SIG-M5 (cell line): ENCODE results near the gene GRIN2A.
"Not testable (repeated sequence)": the region's sequence is repeated elsewhere in the genome, so short reads cannot be mapped to it uniquely, and the experiment has no call there.

Source experiments
- DNase-seq: peaks from one replicate; lab custom pipeline; 2025; lab: John Stamatoyannopoulos, UW

Gene GRIN2A

GRCh38 chr16:9913604-9914326, 268.5 kb downstream of the GRIN2A start:
- no peak for DNase-seq

- no peak for DNase-seq
These were observed 270.2 kb downstream of the GRIN2A start for GRCh38 chr16:9911989-9912388.

DNA sequence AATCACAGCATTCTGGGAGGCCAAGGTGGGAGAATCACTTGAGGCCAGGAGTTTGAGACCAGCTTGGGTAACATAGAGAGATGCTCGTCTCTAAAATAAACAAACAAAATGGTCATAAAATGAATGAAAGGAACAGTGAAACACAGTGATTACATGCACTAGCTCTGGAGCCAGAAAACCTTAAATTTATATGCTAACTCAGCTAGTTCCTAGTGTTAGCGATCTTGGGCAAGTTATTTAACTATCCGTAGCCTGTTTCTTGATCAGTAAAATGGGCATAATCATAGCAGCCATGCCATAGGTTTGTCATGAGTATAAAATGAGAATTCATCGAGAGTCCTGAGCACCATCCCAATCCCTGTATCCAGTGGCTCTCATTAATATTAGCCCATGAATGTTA, 271.0 kb downstream of the GRIN2A start:
- DNase-seq: no peak

- DNase-seq: no peak
These were observed 273.0 kb downstream of the GRIN2A start for GRCh38 chr16:9909072-9909825.

- DNase-seq: no peak
These were observed 273.6 kb downstream of the GRIN2A start for GRCh38 chr16:9908613-9909012.

DNA sequence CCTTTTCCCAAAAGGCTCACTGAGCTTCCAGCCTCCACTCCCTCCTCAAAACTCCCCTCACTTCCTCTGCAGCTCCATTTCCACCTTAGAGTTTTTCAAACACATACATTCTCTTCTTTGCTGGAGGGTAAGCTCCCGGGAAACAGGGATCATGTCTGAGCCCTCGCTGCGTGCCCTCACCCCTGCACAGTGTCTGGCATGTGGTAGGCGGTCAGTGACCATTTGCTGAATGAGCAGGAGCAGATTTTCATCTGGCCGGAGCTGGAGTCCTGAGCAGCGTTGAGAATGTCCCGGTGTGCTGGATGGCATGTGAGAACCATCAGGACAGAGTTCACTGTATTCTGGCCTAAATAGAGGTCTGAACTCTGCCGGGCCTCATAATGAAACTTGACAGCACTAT, 274.5 kb downstream of the GRIN2A start:
- no peak for DNase-seq

- DNase-seq: no peak
These were observed 276.0 kb downstream of the GRIN2A start for GRCh38 chr16:9906218-9906617.

- DNase-seq: no peak
These were observed 277.7 kb downstream of the GRIN2A start for GRCh38 chr16:9904526-9904925.

GRCh38 chr16:9900576-9900975, 281.7 kb downstream of the GRIN2A start:
- DNase-seq: no peak

GRCh38 chr16:9898555-9898954, 283.7 kb downstream of the GRIN2A start:
- no peak for DNase-seq

DNA sequence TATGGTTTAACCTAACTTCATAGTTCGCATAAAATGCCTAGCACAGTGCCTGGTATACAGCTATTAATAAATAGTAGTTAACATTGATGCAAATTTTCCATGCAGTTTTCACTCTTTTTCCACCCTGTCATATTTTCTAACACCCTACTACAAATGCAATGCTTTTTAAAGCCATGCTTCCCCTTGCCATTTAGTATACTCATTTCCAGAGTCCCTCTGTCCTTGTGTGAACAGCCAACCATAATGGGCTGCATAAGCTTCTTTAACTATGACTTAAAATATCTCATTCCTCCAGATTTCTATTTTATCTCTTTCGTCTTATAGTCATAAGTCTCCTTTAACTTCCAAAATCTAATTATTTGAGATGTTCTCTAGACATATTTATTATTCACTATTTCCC, 284.1 kb downstream of the GRIN2A start:
- no peak for DNase-seq

GRCh38 chr16:9895817-9896216, 286.4 kb downstream of the GRIN2A start:
- no peak for DNase-seq

DNA sequence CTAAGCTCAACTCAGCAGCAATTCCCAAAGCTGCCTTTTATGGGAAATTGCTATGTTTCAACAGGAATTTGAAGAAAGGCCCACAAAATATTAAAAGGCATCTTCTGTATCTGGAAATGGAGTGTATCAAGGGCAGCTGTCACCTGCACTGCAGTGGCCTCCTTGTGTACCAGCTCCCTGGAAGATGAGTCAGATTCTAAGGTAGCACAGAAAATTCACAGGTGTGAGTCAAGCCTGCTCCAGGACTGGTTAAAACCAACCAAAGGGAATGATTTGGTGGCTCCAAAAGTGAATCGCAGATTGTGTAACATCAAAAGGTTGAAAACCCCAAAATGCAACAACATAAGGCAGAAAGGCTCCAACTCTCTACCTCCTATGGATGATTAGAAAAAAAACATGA, 296.4 kb downstream of the GRIN2A start:
- DNase-seq: no peak

DNA sequence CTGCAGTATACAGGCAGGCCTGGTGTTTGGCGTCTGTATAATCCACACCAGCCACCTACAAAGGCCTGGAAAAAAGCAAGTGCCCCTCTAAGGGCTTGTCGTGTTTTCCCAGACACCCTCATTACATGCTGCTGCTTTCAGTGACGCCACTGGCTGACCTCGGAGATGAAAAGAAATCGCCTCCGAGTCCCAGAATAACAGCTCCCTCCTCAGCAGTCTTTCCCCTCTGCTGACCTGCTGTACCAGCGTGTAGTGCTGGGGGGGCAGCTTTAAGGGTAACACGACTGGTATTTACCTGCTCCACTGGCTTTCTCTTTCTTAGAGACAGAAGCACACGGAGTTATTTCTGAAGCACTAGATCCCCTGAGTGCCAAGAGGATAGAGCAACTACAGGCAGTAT, 296.8 kb downstream of the GRIN2A start:
- DNase-seq: no peak

DNA sequence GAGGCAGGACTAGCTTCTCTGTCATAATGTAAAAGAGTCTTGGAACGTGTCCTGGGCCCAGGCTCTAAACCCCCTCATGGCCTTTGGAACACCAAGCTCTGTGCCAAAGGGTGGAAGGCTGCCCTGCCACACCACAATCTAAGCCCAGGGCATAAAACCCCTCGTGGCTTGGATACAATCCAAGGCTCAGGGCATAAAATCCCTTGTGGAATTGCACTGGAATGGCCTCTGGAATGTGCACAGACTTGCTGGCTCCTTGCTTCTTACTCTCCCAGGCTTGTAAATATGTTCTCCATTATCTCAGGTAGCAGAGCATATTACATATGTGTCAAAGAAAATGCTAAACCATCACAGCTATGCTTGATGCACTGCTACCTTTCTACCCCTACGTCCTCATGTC, 306.2 kb downstream of the GRIN2A start:
- not testable (repeated sequence) for DNase-seq

DNA sequence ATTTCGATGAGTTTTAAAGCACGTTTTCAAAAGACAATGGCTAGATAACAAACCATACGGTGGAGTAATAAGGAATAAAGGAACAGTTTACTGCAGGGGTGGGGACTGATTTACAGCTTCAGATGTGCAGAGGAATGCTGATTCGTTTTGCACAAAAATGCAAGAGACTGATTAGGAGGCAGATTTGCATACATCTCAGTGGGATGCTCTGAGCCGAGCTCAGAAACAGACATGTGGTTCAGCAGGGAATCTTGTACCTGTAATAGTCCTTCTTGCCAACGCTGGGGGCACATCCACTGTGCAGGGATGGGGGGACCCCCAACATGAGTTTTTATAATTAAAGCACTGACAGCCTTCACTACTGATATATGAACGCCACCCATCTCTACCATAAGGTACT, 308.0 kb downstream of the GRIN2A start:
- no peak for DNase-seq

DNA sequence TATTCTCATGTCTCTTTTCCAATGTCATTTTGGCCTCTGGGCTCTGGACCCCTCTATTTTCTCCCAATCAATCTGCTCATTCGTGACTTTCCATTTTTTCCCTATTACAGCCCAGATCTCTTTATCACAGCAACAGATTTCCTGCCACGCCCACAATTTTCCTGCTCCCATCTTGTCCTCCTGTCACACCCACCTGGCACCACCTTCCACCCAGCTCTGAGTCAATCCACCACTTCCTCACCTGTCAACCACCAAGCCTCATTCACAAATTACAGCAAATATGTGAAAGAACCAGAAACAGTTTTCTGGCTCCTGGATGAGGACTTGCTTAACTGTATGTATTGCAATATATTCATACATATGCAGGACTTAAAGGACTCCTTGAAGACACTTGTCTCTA, 311.3 kb downstream of the GRIN2A start:
- DNase-seq: no peak

- DNase-seq: no peak
These were observed 312.5 kb downstream of the GRIN2A start for GRCh38 chr16:9869776-9870175.

DNA sequence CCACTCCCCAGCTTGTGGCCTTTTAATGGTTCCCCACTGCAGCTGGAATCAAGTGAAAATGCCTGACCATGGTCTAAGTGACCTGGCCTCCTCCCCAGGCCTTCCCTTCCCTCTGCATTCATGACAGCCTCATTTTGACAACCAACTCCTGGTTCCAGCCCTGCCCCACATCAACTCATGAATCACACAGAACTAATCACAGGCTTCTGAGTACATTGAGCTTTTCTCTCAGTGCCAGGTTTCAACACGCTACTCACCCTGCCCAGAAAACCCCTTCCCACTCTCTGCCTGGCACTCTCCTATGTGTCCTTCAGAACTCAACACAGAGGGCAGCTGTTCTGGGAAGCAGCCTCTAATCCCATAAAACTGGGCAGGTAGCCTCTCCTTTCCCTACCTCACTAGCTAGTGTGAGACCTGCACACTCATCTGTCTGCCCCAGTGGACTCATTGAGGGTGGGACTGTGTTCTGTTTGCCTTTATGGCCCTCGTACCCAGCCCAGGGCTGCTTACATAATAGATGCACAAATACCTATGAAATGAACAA, 313.6 kb downstream of the GRIN2A start:
- no peak for DNase-seq

DNA sequence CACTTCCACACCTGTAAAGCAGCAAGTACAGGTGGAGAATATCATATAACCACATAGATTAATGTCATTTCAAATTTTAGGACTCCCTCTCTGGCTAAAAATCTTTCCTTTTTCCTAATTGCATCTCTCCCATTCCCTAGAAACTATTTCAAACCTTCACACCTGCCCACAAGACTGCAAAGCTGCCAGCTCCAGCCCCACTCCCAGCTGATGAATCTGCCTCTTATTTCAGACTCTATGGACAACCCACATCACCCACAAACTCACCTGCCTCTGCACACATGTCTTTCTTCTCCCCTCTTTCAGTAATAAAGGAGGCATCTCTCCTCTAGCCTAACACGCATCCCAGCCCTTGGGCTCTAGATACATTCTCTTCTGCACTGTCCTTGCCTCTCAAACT, 315.1 kb downstream of the GRIN2A start:
- no peak for DNase-seq

GRCh38 chr16:9864461-9864860, 317.8 kb downstream of the GRIN2A start:
- DNase-seq: no peak

DNA sequence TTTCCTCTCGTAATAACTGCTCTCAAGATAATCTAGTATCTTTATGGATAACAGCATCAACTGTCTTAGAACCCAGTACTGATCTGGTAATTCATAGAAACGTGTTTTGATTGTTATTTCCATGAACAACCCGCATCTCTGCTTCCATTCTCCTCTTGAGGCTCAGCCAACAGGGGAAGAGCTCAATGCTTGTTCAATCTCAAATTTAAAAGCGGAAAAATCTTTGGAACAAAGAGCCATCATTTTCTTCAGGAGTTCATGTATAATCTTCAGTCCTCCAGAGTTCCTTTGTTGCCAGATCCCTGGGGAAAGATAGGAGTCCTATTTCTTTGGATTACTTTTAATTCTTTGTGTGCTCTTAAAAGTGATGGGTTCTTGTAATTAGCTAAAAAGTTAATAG, 319.9 kb downstream of the GRIN2A start:
- no peak for DNase-seq

- no peak for DNase-seq
These were observed 321.4 kb downstream of the GRIN2A start for GRCh38 chr16:9860876-9861275.
